Measurements from ENCODE around the gene ZNF878.

- TF ChIP-seq CTCF (IDR thresholded peaks at IDR 0.05) (no peak), POLR2A (IDR thresholded peaks at IDR 0.05) (no peak), EP300 (IDR thresholded peaks at IDR 0.05) (no peak)
Observed at GRCh38 chr19:11995174-11995573, 57.6 kb downstream of the ZNF878 start.

Data from ovary (tissue), 3 donors.